K562 (cell line): ENCODE measurements around the gene MYH7B. TPM values are rescaled to one million over a fixed set of nuclear protein-coding genes. Genes with fewer than 3 reads are reported as not detected.

Experiments
- ATAC-seq: fragments of 200-7000 bp; cut with Tn5 transposase; 3 replicates; pipeline ENCODE4 v1.9.1; 2020; ENCODE audit warnings: moderate library complexity
- BruUV-seq: library from RNA; stranded (reverse); fragments of 400-500 nt; replicated peaks from 2 replicates; lab custom pipeline; 2021; lab: Mats Ljungman, UMichigan
- CTCF ChIA-PET: fragments of 300-600 bp; formaldehyde crosslinking; extraction: SDS; loops from one replicate; lab custom pipeline; 2021; ENCODE audit warnings: low intra/inter-chr PET ratio; lab: Yijun Ruan, JAX
- POLR2A ChIA-PET: fragments of 300-600, 350-650 bp; sonication (Branson Sonifier 250); formaldehyde crosslinking; extraction: SDS; loops from one replicate; lab custom pipeline; 2021; ENCODE audit warnings: antibody characterized with exemption, inconsistent platforms; lab: Yijun Ruan, JAX
- DNase-seq, 4 experiments: peaks; one replicate each; pipeline versions ENCODE4 v3.0.0 to v3.0.0-alpha.2; 2011 to 2018; ENCODE audit warnings: low spot score in 3 of 4, mixed read lengths in 3 of 4; ENCODE audit errors: extremely low read depth in 1 of 4
- FAIRE-seq: peaks from 2 replicates; lab custom pipeline; 2011; peaks lifted over from hg19 to GRCh38; lab: Jason Lieb, UNC
- H2AFZ ChIP-seq: 2 replicates; pipeline ENCODE4 v1.6.0; 2011; ENCODE audit warnings: low read depth, low read length, control low read depth, inconsistent platforms
- H3K27ac ChIP-seq: fragments of 200-600 bp; 3 replicates; pipeline ENCODE4 v1.8.0; 2011; ENCODE audit warnings: low read depth, mild to moderate bottlenecking, control low read depth, inconsistent platforms, low read length, moderate library complexity, mixed read lengths; ENCODE audit errors: extremely low read depth
- H3K27me3 ChIP-seq, 2 experiments: fragments of 300-600 bp in 1 of 2; 2 replicates in 1 of 2; 3 replicates in 1 of 2; pipeline versions ENCODE4 v1.6.0 to v1.8.0; 2011; ENCODE audit warnings: inconsistent platforms in 2 of 2, low read length in 2 of 2, mild to moderate bottlenecking in 1 of 2, mixed read lengths in 1 of 2, moderate library complexity in 1 of 2; ENCODE audit not compliant: control insufficient read depth in 2 of 2, insufficient read depth in 2 of 2
- H3K36me3 ChIP-seq: fragments of 300-600 bp; 3 replicates; pipeline ENCODE4 v1.8.0; 2011; ENCODE audit warnings: mild to moderate bottlenecking, low read length, inconsistent platforms; ENCODE audit not compliant: control insufficient read depth, insufficient read depth
- H3K4me1 ChIP-seq, 2 experiments: fragments of 200-600 bp in 1 of 2; replicated peaks in 1 of 2; 2 replicates in 1 of 2; 3 replicates in 1 of 2; pipeline versions ENCODE4 v1.5.1 to v1.8.0; 2011; ENCODE audit warnings: inconsistent platforms in 2 of 2, low read length in 2 of 2, mild to moderate bottlenecking in 1 of 2, mixed read lengths in 1 of 2, moderate library complexity in 1 of 2; ENCODE audit not compliant: control insufficient read depth in 2 of 2, insufficient read depth in 2 of 2
- H3K4me2 ChIP-seq: 2 replicates; pipeline ENCODE4 v1.6.1; 2011; ENCODE audit warnings: low read length, control low read depth, inconsistent platforms, mixed read lengths; ENCODE audit not compliant: insufficient read depth
- H3K4me3 ChIP-seq: fragments of 200-600 bp; sonication (generic), shearing (Covaris generic); 2 replicates; pipeline ENCODE4 v1.5.1; 2016; ENCODE audit warnings: control low read depth, inconsistent platforms
- H3K79me2 ChIP-seq: fragments of 200-600 bp; 3 replicates; pipeline ENCODE4 v1.8.0; 2011; ENCODE audit warnings: low read length, inconsistent platforms; ENCODE audit not compliant: control insufficient read depth, insufficient read depth
- H3K9ac ChIP-seq, 2 experiments: 2 replicates each; pipeline versions ENCODE4 v1.6.0 to v1.6.1; 2011; ENCODE audit warnings: low read depth in 2 of 2, low read length in 2 of 2, control low read depth in 1 of 2, inconsistent platforms in 1 of 2, mild to moderate bottlenecking in 1 of 2, mixed read lengths in 1 of 2; ENCODE audit not compliant: insufficient read depth in 1 of 2
- H3K9me1 ChIP-seq: one replicate; pipeline ENCODE4 v1.6.0; 2011; ENCODE audit warnings: inconsistent platforms, mild to moderate bottlenecking, low read length, moderate library complexity; ENCODE audit not compliant: control insufficient read depth, insufficient read depth
- H3K9me3 ChIP-seq: replicated peaks from 2 replicates; pipeline ENCODE4 v1.5.1; 2011; ENCODE audit warnings: low read depth, low read length, inconsistent platforms; ENCODE audit not compliant: control insufficient read depth, insufficient read depth
- H4K20me1 ChIP-seq: replicated peaks from 2 replicates; pipeline ENCODE4 v1.6.1; 2011; ENCODE audit warnings: low read length, inconsistent platforms, mixed read lengths; ENCODE audit not compliant: control insufficient read depth, insufficient read depth
- DMBX1 ChIP-seq: fragments of 250-450 bp; sonication (Bioruptor Pico); IDR thresholded peaks from 2 replicates; pipeline ENCODE4 v1.8.0; 2022; ENCODE audit warnings: inconsistent platforms, mild to moderate bottlenecking, moderate library complexity, borderline replicate concordance
- FOXJ2 ChIP-seq: fragments of 200-800 bp; sonication (Bioruptor generic); IDR thresholded peaks from 2 replicates; pipeline ENCODE4 v1.6.1; 2016; ENCODE audit warnings: missing genetic modification characterization, missing compliant biosample characterization
- GTF2A2 ChIP-seq: IDR thresholded peaks from 2 replicates; pipeline ENCODE4 v1.6.1; 2016; ENCODE audit warnings: mild to moderate bottlenecking, missing genetic modification characterization, missing compliant biosample characterization
- HNRNPLL ChIP-seq: fragments of 200-400 bp; formaldehyde crosslinking; IDR thresholded peaks from 2 replicates; pipeline ENCODE4 v1.6.1; 2017; ENCODE audit warnings: low read length, low read depth, mild to moderate bottlenecking; ENCODE audit not compliant: poor library complexity, severe bottlenecking
- JUNB ChIP-seq: fragments of 450-650 bp; formaldehyde crosslinking; conservative IDR thresholded peaks from 2 replicates; pipeline ENCODE4 v1.4.0; 2020; ENCODE audit warnings: mild to moderate bottlenecking
- LARP7 ChIP-seq: fragments of 450-650 bp; IDR thresholded peaks from 2 replicates; pipeline ENCODE4 v1.6.1; 2016
- LCOR ChIP-seq: sonication (generic); formaldehyde crosslinking; IDR thresholded peaks from 2 replicates; pipeline ENCODE4 v1.8.0; 2022; ENCODE audit warnings: mild to moderate bottlenecking, missing genetic modification reagents
- NR2F6 ChIP-seq: fragments of 450-650 bp; formaldehyde crosslinking; IDR thresholded peaks from 2 replicates; pipeline ENCODE4 v1.4.0; 2020; ENCODE audit warnings: mild to moderate bottlenecking
- NR4A1 ChIP-seq, 2 experiments: fragments of 250-450 bp in 1 of 2; fragments of 450-650 bp in 1 of 2; sonication (Bioruptor Pico) in 1 of 2; IDR thresholded peaks; 2 replicates each; pipeline versions ENCODE4 v1.4.0 to v1.6.1; 2016 to 2020; ENCODE audit warnings: mild to moderate bottlenecking in 2 of 2, missing compliant biosample characterization in 1 of 2, missing genetic modification characterization in 1 of 2, moderate library complexity in 1 of 2
- TFAM ChIP-seq: fragments of 250-450 bp; sonication (Bioruptor Pico); conservative IDR thresholded peaks from 2 replicates; pipeline ENCODE4 v1.5.0; 2021; ENCODE audit warnings: mild to moderate bottlenecking, moderate library complexity
- ZNF146 ChIP-seq: IDR thresholded peaks from one replicate; pipeline ENCODE4 v1.6.1; 2018; ENCODE audit warnings: missing compliant biosample characterization; ENCODE audit not compliant: unreplicated experiment
- ZNF175 ChIP-seq: fragments of 200-800 bp; sonication (Bioruptor generic); IDR thresholded peaks from 2 replicates; pipeline ENCODE4 v1.6.1; 2016; ENCODE audit warnings: low read depth, mild to moderate bottlenecking, missing genetic modification characterization, missing compliant biosample characterization
- ZNF263 ChIP-seq: sonication (generic); formaldehyde crosslinking; IDR thresholded peaks from 2 replicates; pipeline ENCODE4 v1.8.0; 2022; ENCODE audit warnings: mild to moderate bottlenecking, missing genetic modification reagents, borderline replicate concordance
- ZNF354B ChIP-seq: fragments of 250-450 bp; sonication (Bioruptor Pico); IDR thresholded peaks from 2 replicates; pipeline ENCODE4 v1.4.0; 2020
- ZNF41 ChIP-seq: fragments of 250-450 bp; sonication (Bioruptor Pico); conservative IDR thresholded peaks from 2 replicates; pipeline ENCODE4 v1.4.0; 2020; ENCODE audit warnings: mild to moderate bottlenecking
- ZNF717 ChIP-seq: fragments of 250-450 bp; sonication (Bioruptor Pico); IDR thresholded peaks from 2 replicates; pipeline ENCODE4 v1.5.0; 2021
- WGBS: fragments of 100-300 bp; shearing (Covaris generic); methylation state at CpG from one replicate; pipeline ENCODE4 v1.1.6; 2016; ENCODE audit warnings: low coverage, mixed read lengths; ENCODE audit not compliant: insufficient coverage; ENCODE audit errors: missing lambda C conversion rate; 5-methylcytosine and 5-hydroxymethylcytosine counted together
- in situ Hi-C: fragments of 300-500 bp; cut with MboI; formaldehyde crosslinking; loops from 4 replicates; pipeline ENCODE4 v1.15.0; 2018; ENCODE audit warnings: inconsistent platforms, mixed read lengths
- intact Hi-C: fragments of 100-400 bp; cut with micrococcal nuclease; formaldehyde crosslinking; loops from 2 replicates; pipeline ENCODE4 v1.14.2; 2022
- polyA plus RNA-seq, 8 experiments: library from polyadenylated mRNA; depleted of rRNA in 4 of 8; stranded (reverse) in 5 of 8; unstranded in 3 of 8; fragments of >200 nt; fragmentation: Nextera tagmentation in 2 of 8; fragmentation: Illumina TruSeq in 1 of 8; extraction: Ambion mirVana in 2 of 8; extraction: Trizol in 1 of 8; gene quantifications; 2 replicates each; pipeline versions ENCODE4 v1.2.1 to v1.2.3, GENCODE V29; 2011 to 2014; ENCODE audit warnings: inconsistent platforms in 1 of 8, missing spikeins in 1 of 8
- total RNA-seq, 7 experiments: library from RNA; depleted of rRNA in 6 of 7; stranded (reverse); fragments of >200 nt in 6 of 7; fragmentation: Illumina TruSeq in 2 of 7; extraction: Trizol in 2 of 7; gene quantifications; 2 replicates each; pipeline versions ENCODE4 v1.2.1 to v1.2.3, GENCODE V29; 2011 to 2021; ENCODE audit warnings: low replicate concordance in 1 of 7

MYH7B gene
- total and polyA plus RNA-seq, 9 of the 15 experiments (the other 6 are each of a cell fraction or from before 2014, with no cell fraction given): 0.07 to 0.34 (median 0.13) TPM; not detected in 3

- in situ Hi-C loops (no loop called here), intact Hi-C loops (no loop called here)
- no peaks in the 10 kb centered on the region for H3K9me3 ChIP-seq
- POLR2A ChIA-PET: interaction anchor here (1.2 kb wide), 1 partner anchor 29 kb away, joined by 3 read pairs; no protein-coding TSS in a partner anchor
- no TSS peak for BruUV-seq
- no peak overlapping the region; a peak in 1 of 4 replicates for H3K9ac ChIP-seq
- no peaks in the 10 kb centered on the region for H3K27me3 ChIP-seq
- H3K4me3 ChIP-seq: no peak overlapping the region
- no peak for FAIRE-seq
- peaks cover 0 to 18% of the 10 kb centered on the region in 2 experiments; a peak in 3 of 5 replicates for H3K4me1 ChIP-seq
- TF ChIP-seq NR2F6 (CRISPR knock-in tag): no peak
- TF ChIP-seq FOXJ2 (tag): no peak
- TF ChIP-seq TFAM (CRISPR knock-in tag): no peak
- no peak for TF ChIP-seq LCOR
- no peak for TF ChIP-seq ZNF41 (CRISPR knock-in tag)
- TF ChIP-seq NR4A1 (CRISPR knock-in tag; IDR thresholded peaks at IDR 0.05): no peak
- no peak for TF ChIP-seq NR4A1 (tag; IDR thresholded peaks at IDR 0.05)
- no peak for TF ChIP-seq ZNF354B (CRISPR knock-in tag)
- TF ChIP-seq ZNF717 (CRISPR knock-in tag): no peak
- no peak for TF ChIP-seq ZNF175
- TF ChIP-seq GTF2A2 (tag): no peak
- no peak for TF ChIP-seq DMBX1 (CRISPR knock-in tag)
- TF ChIP-seq LARP7: no peak
- TF ChIP-seq HNRNPLL: no peak
- no peak for TF ChIP-seq ZNF263 (CRISPR knock-in tag)
- no peak for TF ChIP-seq JUNB (CRISPR knock-in tag)
- TF ChIP-seq ZNF146 (CRISPR knock-in tag): no peak
- TF ChIP-seq, all 486 proteins: peak for 0
- no peaks in the 10 kb centered on the region for H3K9me1 ChIP-seq
- H3K36me3 ChIP-seq: peaks cover 39% of the 10 kb centered on the region; the same call in 2 of the 3 replicates
- ATAC-seq (no peak), DNase-seq (no peak)
- H3K27ac ChIP-seq: no peak overlapping the region
- CTCF ChIA-PET: no interaction called here
- WGBS: 74% methylated on average over 13 of the region's 14 CpGs
- no peaks in the 10 kb centered on the region for H3K79me2 ChIP-seq
- no peak overlapping the region for H3K4me2 ChIP-seq
- H4K20me1 ChIP-seq: peaks cover 4% of the 10 kb centered on the region; the same call in 1 of the 2 replicates
- H2AFZ ChIP-seq: no peak overlapping the region
Observed at GRCh38 chr20:34994509-34995131, 39.0 kb downstream of the MYH7B start.
